GM12891 (cell line): ENCODE data around the gene LNX1.

Source experiments
- PAX5 ChIP-seq: IDR thresholded peaks from 2 replicates; pipeline ENCODE4 v1.6.1; 2011; ENCODE audit warnings: low read length, moderate library complexity, mild to moderate bottlenecking; ENCODE audit not compliant: insufficient read depth, severe bottlenecking
- POLR2A ChIP-seq: IDR thresholded peaks from 2 replicates; pipeline ENCODE4 v1.6.1; 2011; ENCODE audit warnings: low read depth, low read length, control low read depth
- POLR2AphosphoS5 ChIP-seq: IDR thresholded peaks from 2 replicates; pipeline ENCODE4 v1.6.1; 2011; ENCODE audit warnings: low read depth, low read length, control low read depth
- POU2F2 ChIP-seq: IDR thresholded peaks from 2 replicates; pipeline ENCODE4 v1.6.1; 2011; ENCODE audit warnings: low read depth, mild to moderate bottlenecking, control low read depth, low read length, moderate library complexity
- SPI1 ChIP-seq: IDR thresholded peaks from 2 replicates; pipeline ENCODE4 v1.6.1; 2011; ENCODE audit warnings: low read depth, low read length, control low read depth
- TAF1 ChIP-seq: IDR thresholded peaks from 2 replicates; pipeline ENCODE4 v1.6.1; 2011; ENCODE audit warnings: low read depth, low read length, control low read depth

DNA sequence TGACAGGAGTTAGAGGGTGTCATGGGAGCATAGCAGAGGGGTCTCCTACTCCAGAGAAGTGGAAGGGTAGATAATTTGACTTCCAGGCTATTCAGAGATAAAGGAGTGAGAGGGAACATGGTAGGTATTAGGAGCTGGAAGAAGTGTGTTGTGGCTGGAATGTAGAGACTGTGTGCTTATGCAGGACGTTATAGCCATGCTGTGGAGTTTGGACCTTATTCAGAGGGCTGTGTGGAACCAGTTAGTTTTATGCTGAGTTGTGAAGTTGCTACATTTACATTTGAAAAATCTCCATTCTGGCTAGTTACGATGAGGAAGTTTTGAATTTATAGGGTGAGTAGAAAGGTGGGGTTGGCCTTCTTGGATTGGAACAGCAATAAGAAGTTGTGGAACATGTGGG is 146.3 kb downstream of the LNX1 start:
- TF ChIP-seq POLR2AphosphoS5 = no peak
- TF ChIP-seq POLR2A = no peak
- no peak for TF ChIP-seq TAF1
- TF ChIP-seq SPI1 = no peak
- TF ChIP-seq PAX5 = no peak
- TF ChIP-seq POU2F2 = no peak
